GM12874 (cell line): ENCODE data around the gene SREBF2.

Experiments used
- TF ChIP-seq, protein P1 (sequence below): IDR thresholded peaks from 2 replicates; pipeline ENCODE4 v1.5.1; 2011; ENCODE audit warnings: low read depth, mild to moderate bottlenecking, control low read depth, low read length, moderate library complexity; ENCODE audit not compliant: insufficient read depth

The SREBF2 gene

DNA sequence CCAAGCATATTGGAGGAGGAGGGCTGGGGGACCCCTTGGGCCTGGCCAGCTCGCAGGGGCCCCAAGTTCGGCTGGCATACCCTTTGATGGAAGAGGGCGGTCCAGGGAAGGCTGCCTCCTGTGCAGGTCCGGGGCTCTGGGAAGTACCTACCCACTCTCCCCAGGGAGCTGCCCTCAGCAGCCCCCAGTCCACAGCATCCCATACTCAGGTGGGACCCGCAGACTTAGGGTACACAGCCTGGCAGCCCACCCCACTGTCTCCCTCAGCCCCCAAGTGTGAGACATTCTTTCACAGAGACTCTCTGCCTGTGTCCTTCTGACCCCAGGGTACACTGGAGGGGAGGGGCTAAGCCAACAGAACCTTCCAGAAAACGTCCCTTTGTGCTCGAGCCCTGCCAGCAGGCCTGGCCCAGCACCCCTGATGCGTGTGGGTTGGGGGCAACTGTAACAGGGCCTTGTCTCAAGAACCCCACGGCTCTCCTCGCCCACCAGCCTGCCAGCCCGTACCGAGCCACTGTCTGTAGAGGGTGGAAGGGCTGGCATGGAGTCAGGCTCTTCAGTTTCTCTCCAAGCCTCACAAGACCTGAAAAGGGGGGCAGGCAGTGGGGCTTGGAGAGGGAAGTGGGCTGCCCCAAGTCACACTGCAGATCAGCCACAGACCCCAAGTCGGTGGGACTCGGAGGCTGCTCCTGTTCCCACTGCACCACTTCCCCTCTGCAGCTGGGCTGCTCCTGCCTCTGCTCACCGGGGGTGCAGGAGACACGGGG is 100.7 kb downstream of the SREBF2 start:
- TF ChIP-seq, protein P1, sequence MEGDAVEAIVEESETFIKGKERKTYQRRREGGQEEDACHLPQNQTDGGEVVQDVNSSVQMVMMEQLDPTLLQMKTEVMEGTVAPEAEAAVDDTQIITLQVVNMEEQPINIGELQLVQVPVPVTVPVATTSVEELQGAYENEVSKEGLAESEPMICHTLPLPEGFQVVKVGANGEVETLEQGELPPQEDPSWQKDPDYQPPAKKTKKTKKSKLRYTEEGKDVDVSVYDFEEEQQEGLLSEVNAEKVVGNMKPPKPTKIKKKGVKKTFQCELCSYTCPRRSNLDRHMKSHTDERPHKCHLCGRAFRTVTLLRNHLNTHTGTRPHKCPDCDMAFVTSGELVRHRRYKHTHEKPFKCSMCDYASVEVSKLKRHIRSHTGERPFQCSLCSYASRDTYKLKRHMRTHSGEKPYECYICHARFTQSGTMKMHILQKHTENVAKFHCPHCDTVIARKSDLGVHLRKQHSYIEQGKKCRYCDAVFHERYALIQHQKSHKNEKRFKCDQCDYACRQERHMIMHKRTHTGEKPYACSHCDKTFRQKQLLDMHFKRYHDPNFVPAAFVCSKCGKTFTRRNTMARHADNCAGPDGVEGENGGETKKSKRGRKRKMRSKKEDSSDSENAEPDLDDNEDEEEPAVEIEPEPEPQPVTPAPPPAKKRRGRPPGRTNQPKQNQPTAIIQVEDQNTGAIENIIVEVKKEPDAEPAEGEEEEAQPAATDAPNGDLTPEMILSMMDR: no peak

DNA sequence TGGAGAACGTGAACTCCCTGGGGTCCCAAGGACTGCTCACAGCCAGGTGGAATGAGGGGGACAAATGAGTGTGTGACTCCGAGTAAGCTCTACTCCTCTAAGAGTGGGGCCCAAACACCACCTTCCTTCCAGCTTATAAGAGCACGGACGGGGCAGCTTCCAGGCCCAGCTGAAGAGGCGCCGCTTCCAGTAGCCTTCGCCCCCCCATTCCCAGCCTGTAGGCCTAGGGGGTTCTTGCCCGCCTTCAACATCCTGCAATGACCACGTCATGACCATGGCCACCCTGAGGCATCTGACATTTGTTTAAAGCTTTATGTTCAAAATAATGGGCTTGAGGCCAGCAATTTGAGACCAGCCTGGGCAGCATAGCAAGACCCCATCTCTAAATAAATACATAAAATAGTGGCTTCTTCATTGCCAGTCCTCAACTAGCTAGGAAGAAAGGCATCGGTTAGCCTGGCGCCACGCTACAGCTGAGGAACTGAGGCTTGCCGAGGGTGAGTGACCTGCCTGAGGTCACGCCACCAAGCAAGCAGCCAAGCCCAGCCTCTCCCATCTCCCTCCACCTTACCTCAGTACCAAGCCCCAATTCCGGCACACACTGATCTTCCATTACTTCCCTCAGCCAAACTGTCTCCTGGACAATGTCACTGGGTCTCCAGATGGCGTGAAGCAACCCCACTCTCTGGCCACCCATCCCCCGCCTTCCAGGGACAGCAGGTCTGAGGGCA is 101.5 kb downstream of the SREBF2 start:
- TF ChIP-seq, protein P1: no peak

DNA sequence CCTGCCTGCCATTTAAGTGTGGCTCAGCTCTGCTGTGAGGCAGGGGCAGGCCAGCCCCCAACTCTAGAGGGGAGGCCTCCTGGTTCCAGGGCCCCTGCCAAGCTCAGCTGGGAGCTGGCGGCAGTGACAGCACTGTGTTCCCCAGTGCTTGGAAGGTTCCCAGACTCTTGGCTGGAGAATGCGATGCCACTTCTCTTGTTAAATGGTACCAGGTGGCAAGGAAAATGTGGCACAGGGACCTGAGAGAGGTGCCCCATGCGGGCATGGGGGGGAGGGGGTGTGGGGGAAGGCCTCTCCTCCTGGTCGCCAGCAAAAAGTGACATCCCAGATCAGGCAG is 102.1 kb downstream of the SREBF2 start:
- TF ChIP-seq, protein P1: no peak

DNA sequence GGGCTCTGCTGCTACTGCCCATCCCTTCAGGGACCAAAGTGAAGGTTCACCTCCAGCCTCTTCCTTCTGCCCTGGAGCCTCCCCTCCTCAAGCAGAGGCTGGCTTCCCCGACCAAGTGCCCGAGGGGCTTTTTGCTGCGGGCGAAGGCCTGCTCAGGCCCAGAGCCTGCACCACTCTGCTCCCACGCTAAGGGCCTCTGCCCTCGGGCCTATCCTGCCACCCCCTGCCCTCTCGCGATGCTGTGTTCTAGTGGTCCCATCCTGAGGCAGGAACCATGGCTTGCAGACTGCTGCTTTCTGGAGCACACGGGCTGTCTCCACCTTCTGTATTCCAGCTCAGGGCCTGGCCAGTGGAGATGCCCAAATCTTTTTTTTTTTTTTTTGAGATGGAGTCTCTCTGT is 102.6 kb downstream of the SREBF2 start:
- TF ChIP-seq, protein P1: no peak

DNA sequence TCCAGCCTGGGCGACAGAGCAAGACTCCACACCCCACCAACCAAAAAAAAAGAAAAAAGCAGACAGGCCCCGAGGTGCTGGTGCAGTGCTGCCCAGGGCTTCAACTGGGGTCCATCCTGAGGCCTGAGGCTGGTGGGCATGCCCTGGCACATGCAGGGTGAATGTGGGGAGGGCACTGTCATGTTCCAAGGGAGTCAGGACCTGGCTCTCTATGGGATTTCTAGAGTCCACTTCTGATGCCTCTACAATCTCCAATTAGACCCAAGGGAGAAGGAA is 103.9 kb downstream of the SREBF2 start:
- TF ChIP-seq, protein P1: no peak

DNA sequence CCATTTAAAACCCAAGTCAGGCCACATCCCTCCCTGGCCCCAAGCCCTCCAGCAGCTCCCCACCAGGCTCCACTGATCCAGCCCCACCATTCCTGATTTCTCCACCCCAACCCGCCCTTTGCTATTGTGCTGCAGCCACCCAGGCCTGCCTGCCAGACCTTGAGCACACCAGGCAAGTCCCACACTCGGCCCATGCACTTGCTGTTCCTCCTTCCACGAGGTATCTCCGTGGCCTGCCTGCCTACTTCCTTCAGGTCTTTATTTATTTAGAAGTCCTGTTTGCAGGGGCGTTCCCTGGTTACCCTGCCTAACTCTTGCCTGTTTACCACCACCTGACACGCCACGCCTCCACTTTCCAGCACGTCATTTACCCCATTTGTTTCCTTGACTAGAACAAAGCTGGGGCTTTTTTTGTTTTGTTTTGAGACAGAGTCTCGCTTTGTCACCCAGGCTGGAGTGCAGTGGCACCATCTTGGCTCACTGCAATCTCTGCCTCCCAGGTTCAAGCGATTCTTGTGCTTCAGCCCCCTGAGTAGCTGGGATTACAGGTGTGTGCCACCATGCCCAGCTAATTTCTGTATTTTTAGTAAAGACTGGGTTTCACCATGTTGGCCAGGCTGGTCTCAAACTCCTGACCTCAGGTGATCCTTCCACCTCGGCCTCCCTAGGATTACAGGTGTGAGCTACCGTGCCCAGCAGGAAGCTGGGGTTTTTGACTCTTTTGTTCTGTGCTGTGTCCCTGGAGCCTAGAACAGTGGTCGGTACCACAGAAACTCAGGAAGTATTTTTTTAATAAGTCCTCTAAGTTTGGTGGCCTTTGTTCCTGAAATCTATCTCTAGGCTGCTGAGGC is 107.3 kb downstream of the SREBF2 start:
- TF ChIP-seq, protein P1: no peak

DNA sequence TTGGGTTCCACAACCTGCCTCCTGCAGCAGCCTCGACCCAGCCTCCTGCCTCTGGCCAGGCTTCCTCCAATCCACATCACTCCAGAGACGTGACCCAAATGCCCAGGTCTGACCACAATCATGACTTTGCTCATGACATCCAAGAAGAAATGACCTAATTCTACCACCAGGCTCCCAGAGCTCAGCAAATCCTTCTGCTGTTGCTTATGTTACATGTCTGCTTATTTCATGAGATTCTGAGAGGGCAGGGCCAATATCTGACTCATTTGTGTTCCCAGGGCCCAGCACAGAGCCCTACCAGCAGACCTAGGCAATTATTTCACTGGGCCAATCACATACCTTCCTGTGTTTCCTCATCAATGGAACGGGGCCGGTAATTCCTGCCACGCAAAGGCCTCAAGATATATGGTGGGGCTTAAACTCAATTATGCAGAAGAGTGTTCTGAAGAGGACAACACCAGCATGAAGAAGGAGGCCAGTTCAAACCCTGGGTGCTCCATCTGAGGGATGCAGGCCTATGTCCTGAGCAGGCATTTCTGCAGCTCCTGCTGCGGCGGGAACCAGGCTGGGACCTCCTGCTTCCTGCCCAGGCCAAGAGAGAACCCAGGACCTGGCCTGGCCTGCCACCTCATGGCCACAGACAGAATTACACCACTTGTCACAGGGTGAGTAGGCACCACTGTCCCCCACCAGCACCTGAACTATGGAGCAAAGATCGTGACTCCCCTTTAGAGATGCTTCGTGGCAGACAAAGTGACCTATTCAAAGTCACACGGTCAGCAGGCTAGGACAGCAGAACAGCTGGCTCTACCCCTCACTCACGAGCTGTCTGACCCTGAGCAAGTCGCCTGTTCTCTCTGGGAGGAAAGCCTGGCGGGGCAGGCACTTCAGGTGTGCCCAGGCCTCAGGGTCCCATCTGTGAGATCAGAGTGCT is 108.2 kb downstream of the SREBF2 start:
- TF ChIP-seq, protein P1: peak; percentile 93
